Measurements from ENCODE around the gene SLC17A6.

SLC17A6 gene

GRCh38 chr11:22389526-22390282, 51.5 kb downstream of the SLC17A6 start:
- no peak overlapping the region for H3K27ac ChIP-seq (ENCODE audit: low read length)
- H3K27me3 ChIP-seq (ENCODE audit: control insufficient read depth, insufficient read depth, low read length) = no peaks in the 10 kb centered on the region
- H3K4me3 ChIP-seq (ENCODE audit: low read length) = no peak overlapping the region
- WGBS (ENCODE audit: insufficient coverage, insufficient read length) = no CpG with 5 or more reads among the region's 6 CpGs
- no peaks in the 10 kb centered on the region for H3K4me1 ChIP-seq (ENCODE audit: control insufficient read depth, insufficient read depth, low read length)
- no peaks in the 10 kb centered on the region for H3K36me3 ChIP-seq (ENCODE audit: control insufficient read depth, insufficient read depth, low read length)
- no peaks in the 10 kb centered on the region for H3K9me3 ChIP-seq (ENCODE audit: control insufficient read depth, insufficient read depth, low read length)
- DNase-seq (ENCODE audit: low read depth, low spot score) = no peak

DNA sequence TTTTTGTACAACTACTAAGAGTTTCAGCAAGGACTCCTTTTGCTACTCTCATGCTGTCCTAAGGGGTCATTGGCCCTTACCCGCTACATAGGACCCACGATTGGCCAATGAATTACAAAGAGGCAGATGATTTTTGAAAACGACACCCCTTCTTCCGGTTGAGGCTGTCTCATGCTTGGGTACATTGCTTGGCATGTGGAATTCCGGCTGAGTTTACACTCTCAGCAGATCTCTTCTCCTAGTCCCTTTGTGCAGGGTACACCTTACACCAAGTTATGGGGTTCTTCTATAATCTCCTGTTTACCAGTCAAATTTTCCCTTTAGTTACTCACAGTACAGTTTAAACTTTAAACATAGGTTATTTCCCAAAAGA, 52.1 kb downstream of the SLC17A6 start:
- no peak overlapping the region for H3K4me3 ChIP-seq (ENCODE audit: low read length)
- no peak for DNase-seq (ENCODE audit: low read depth, low spot score)
- H3K9me3 ChIP-seq (ENCODE audit: control insufficient read depth, insufficient read depth, low read length) = no peaks in the 10 kb centered on the region
- H3K27me3 ChIP-seq (ENCODE audit: control insufficient read depth, insufficient read depth, low read length) = no peaks in the 10 kb centered on the region
- H3K27ac ChIP-seq (ENCODE audit: low read length) = no peak overlapping the region
- H3K36me3 ChIP-seq (ENCODE audit: control insufficient read depth, insufficient read depth, low read length) = no peaks in the 10 kb centered on the region
- H3K4me1 ChIP-seq (ENCODE audit: control insufficient read depth, insufficient read depth, low read length) = no peaks in the 10 kb centered on the region
- WGBS (ENCODE audit: insufficient coverage, insufficient read length) = no CpG with 5 or more reads among the region's 5 CpGs

DNA sequence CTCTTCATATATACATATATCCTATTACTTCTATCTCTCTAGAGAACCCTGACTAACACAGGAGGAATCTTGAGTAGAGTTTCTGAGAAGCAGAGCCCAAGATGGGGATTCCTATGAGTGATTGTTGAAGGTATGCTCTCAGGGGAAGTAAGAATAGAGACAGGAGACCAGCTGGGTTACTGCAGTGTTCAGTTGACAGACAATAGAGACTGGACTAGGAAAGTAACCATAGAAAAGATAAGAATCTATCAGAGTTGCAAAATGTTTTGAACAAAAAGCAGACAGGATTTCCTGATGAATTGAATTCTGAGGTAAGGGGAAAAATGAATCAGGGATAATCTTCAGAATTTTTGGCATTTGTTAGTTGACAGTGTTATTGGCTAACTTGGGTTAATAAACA, 54.4 kb downstream of the SLC17A6 start:
- no peak overlapping the region for H3K4me3 ChIP-seq (ENCODE audit: low read length)
- H3K27me3 ChIP-seq (ENCODE audit: control insufficient read depth, insufficient read depth, low read length) = no peaks in the 10 kb centered on the region
- no peak overlapping the region for H3K27ac ChIP-seq (ENCODE audit: low read length)

DNA sequence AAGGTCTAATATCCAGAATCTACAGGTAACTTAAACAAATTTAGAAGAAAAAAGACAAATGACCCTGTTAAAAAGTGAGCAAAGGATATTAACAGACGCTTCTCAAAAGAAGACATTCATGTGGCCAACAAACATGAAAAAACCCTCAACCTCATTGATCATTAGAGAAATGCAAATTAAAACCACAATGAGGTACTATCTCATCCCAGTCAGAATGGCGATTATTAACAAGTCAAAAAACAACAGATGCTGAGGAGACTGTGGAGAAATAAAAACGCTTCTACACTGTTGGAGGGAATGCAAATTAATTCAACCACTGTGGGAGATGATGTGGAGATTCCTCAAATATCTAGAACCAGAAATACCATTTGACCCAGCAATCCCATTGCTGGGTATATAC, 67.2 kb downstream of the SLC17A6 start:
- DNase-seq (ENCODE audit: low read depth, low spot score) = no peak
- Histone ChIP-seq H3K9me3 (ENCODE audit: control insufficient read depth, insufficient read depth, low read length) (no peaks in the 10 kb centered on the region), H3K27me3 (ENCODE audit: control insufficient read depth, insufficient read depth, low read length) (no peaks in the 10 kb centered on the region), H3K27ac (ENCODE audit: low read length) (no peak overlapping the region), H3K4me3 (ENCODE audit: low read length) (no peak overlapping the region), H3K4me1 (ENCODE audit: control insufficient read depth, insufficient read depth, low read length) (no peaks in the 10 kb centered on the region), H3K36me3 (ENCODE audit: control insufficient read depth, insufficient read depth, low read length) (no peaks in the 10 kb centered on the region)
- WGBS (ENCODE audit: insufficient coverage, insufficient read length) = no CpG with 5 or more reads among the region's 3 CpGs

More for the DNA sequence above, 54.4 kb downstream of the SLC17A6 start:
- DNase-seq (ENCODE audit: low read depth, low spot score) = no peak
- no peaks in the 10 kb centered on the region for H3K4me1 ChIP-seq (ENCODE audit: control insufficient read depth, insufficient read depth, low read length)
- no peaks in the 10 kb centered on the region for H3K9me3 ChIP-seq (ENCODE audit: control insufficient read depth, insufficient read depth, low read length)
- H3K36me3 ChIP-seq (ENCODE audit: control insufficient read depth, insufficient read depth, low read length) = no peaks in the 10 kb centered on the region

DNA sequence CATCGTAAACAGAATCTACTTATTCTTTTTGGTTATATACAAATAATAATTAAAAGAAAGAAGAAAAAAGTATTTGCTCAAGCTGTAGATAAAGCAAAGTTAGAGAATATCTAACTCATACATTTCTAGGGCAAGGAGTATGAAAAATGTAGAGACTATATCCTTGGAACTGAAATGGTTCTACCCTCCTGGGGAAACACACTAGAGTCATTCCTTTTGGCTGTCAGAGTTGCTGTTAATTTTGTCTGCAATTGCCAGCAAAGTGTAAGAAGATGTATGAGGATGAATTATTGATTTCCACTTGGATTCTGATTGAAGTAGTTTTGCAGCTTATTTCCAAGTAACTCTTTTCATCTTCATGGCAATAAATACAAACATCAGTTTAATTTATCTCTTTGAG, 69.1 kb downstream of the SLC17A6 start:
- H3K9me3 ChIP-seq (ENCODE audit: control insufficient read depth, insufficient read depth, low read length) = no peaks in the 10 kb centered on the region
- H3K4me3 ChIP-seq (ENCODE audit: low read length) = no peak overlapping the region
- no peaks in the 10 kb centered on the region for H3K36me3 ChIP-seq (ENCODE audit: control insufficient read depth, insufficient read depth, low read length)
- WGBS (ENCODE audit: insufficient coverage, insufficient read length) = no CpG with 5 or more reads among the region's 1 CpG
- no peak overlapping the region for H3K27ac ChIP-seq (ENCODE audit: low read length)
- no peaks in the 10 kb centered on the region for H3K27me3 ChIP-seq (ENCODE audit: control insufficient read depth, insufficient read depth, low read length)
- H3K4me1 ChIP-seq (ENCODE audit: control insufficient read depth, insufficient read depth, low read length) = no peaks in the 10 kb centered on the region
- no peak for DNase-seq (ENCODE audit: low read depth, low spot score)

DNA sequence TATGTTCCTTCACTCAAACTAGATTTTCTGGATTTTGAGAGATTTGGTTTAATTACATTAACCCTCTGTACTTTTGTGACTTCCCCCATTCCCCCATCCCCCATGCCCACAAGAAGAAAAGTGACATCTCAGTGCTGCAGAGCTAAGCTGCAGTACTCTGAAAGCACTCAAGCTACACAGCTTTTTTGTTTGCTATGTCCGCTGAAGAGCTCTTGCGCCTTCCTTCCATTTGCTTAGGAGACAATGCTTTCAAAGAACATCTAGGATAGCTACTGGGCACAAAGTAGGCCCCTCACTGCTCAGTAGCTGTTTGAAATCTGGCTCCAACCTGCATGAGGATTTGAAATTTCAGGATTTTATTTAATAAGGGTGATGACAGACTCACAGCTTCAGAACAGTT, 69.7 kb downstream of the SLC17A6 start:
- DNase-seq (ENCODE audit: low read depth, low spot score) = no peak

DNA sequence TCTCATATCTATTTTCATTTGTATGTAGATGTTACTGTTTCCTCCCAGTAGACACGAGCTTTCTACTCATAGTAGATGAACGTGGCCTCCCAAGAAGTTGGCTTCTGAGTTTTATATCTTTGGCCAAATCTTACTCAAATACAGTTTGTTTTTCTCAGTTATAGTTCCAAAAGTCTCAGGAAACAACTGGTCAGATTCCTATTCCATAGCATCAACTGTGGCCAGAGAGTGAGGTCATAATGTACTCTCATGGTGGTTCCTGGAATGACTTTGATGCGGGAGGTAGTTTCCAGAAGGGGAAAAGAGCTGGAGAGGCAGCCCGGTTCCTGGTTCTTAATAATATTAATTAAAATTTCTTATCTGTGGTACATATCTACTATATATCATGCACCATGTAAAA, 77.3 kb downstream of the SLC17A6 start:
- H3K27me3 ChIP-seq (ENCODE audit: control insufficient read depth, insufficient read depth, low read length) = no peaks in the 10 kb centered on the region
- WGBS (ENCODE audit: insufficient coverage, insufficient read length) = no CpG with 5 or more reads among the region's 4 CpGs
- H3K27ac ChIP-seq (ENCODE audit: low read length) = no peak overlapping the region
- no peaks in the 10 kb centered on the region for H3K9me3 ChIP-seq (ENCODE audit: control insufficient read depth, insufficient read depth, low read length)
- no peak overlapping the region for H3K4me3 ChIP-seq (ENCODE audit: low read length)
- DNase-seq (ENCODE audit: low read depth, low spot score) = no peak
- no peaks in the 10 kb centered on the region for H3K4me1 ChIP-seq (ENCODE audit: control insufficient read depth, insufficient read depth, low read length)
- H3K36me3 ChIP-seq (ENCODE audit: control insufficient read depth, insufficient read depth, low read length) = no peaks in the 10 kb centered on the region

More for the DNA sequence above, 69.7 kb downstream of the SLC17A6 start:
- Histone ChIP-seq H3K4me3 (ENCODE audit: low read length) (no peak overlapping the region), H3K27ac (ENCODE audit: low read length) (no peak overlapping the region), H3K27me3 (ENCODE audit: control insufficient read depth, insufficient read depth, low read length) (no peaks in the 10 kb centered on the region), H3K4me1 (ENCODE audit: control insufficient read depth, insufficient read depth, low read length) (no peaks in the 10 kb centered on the region), H3K36me3 (ENCODE audit: control insufficient read depth, insufficient read depth, low read length) (no peaks in the 10 kb centered on the region), H3K9me3 (ENCODE audit: control insufficient read depth, insufficient read depth, low read length) (no peaks in the 10 kb centered on the region)
- WGBS (ENCODE audit: insufficient coverage, insufficient read length) = no CpG with 5 or more reads among the region's 2 CpGs

- no CpG with 5 or more reads among the region's 4 CpGs for WGBS (ENCODE audit: insufficient coverage, insufficient read length)
Measured at GRCh38 chr11:22416462-22416861, 78.3 kb downstream of the SLC17A6 start.

GRCh38 chr11:22426915-22427314, 88.7 kb downstream of the SLC17A6 start:
- Histone ChIP-seq H3K27ac (ENCODE audit: low read length) (no peak overlapping the region), H3K4me1 (ENCODE audit: control insufficient read depth, insufficient read depth, low read length) (no peaks in the 10 kb centered on the region), H3K4me3 (ENCODE audit: low read length) (no peak overlapping the region), H3K9me3 (ENCODE audit: control insufficient read depth, insufficient read depth, low read length) (no peaks in the 10 kb centered on the region), H3K36me3 (ENCODE audit: control insufficient read depth, insufficient read depth, low read length) (no peaks in the 10 kb centered on the region), H3K27me3 (ENCODE audit: control insufficient read depth, insufficient read depth, low read length) (no peaks in the 10 kb centered on the region)
- no CpG with 5 or more reads among the region's 1 CpG for WGBS (ENCODE audit: insufficient coverage, insufficient read length)
- DNase-seq (ENCODE audit: low read depth, low spot score) = no peak

More at GRCh38 chr11:22416462-22416861, 78.3 kb downstream of the SLC17A6 start:
- no peak for DNase-seq (ENCODE audit: low read depth, low spot score)
- H3K36me3 ChIP-seq (ENCODE audit: control insufficient read depth, insufficient read depth, low read length) = no peaks in the 10 kb centered on the region
- no peak overlapping the region for H3K27ac ChIP-seq (ENCODE audit: low read length)
- no peaks in the 10 kb centered on the region for H3K4me1 ChIP-seq (ENCODE audit: control insufficient read depth, insufficient read depth, low read length)
- H3K4me3 ChIP-seq (ENCODE audit: low read length) = no peak overlapping the region
- H3K27me3 ChIP-seq (ENCODE audit: control insufficient read depth, insufficient read depth, low read length) = no peaks in the 10 kb centered on the region
- H3K9me3 ChIP-seq (ENCODE audit: control insufficient read depth, insufficient read depth, low read length) = no peaks in the 10 kb centered on the region
